Measurements from ENCODE around the gene NFKBIB. TPM values are rescaled to one million over a fixed set of nuclear protein-coding genes. Genes with fewer than 3 reads are reported as not detected.

Gene NFKBIB
- total RNA-seq, 1 donor from 2014 or later, result 6.3 TPM

- Histone ChIP-seq H3K27ac (no peak overlapping the region), H3K36me3 (peaks cover 0 to 11% of the 10 kb centered on the region in 2 donors), H3K9me3 (no peaks in the 10 kb centered on the region), H3K27me3 (no peaks in the 10 kb centered on the region), H3K4me3 (no peak overlapping the region), H3K4me1 (no peaks in the 10 kb centered on the region)
- DNase-seq (ENCODE audit: low spot score in 2 of 2), result no peak
- no peak for TF ChIP-seq CTCF (IDR thresholded peaks at IDR 0.05)
- intact Hi-C loops (cut with DNase I), result no loop called here
Observed at GRCh38 chr19:38958301-38958700, 58.5 kb downstream of the NFKBIB start.

Other genes with a start within 250 kb of the NFKBIB start
- not detected for gene CAPN12, start 155.5 kb upstream of the NFKBIB start, total RNA-seq
- not detected for gene LGALS7, start 126.5 kb upstream of the NFKBIB start, total RNA-seq
- gene LGALS7B, start 110.8 kb upstream of the NFKBIB start, total RNA-seq, result not detected
- gene LGALS4, start 87.0 kb upstream of the NFKBIB start, total RNA-seq, result not detected
- 67.6 TPM for gene ECH1, start 68.2 kb upstream of the NFKBIB start, total RNA-seq
- 110 TPM for gene HNRNPL, start 50.0 kb upstream of the NFKBIB start, total RNA-seq
- 7.0 TPM for gene RINL, start 21.7 kb upstream of the NFKBIB start, total RNA-seq
- gene SIRT2, start 351 bp upstream of the NFKBIB start, total RNA-seq, result 53.1 TPM
- not detected for gene CCER2, start 12.2 kb downstream of the NFKBIB start, total RNA-seq
- gene SARS2, start 30.8 kb downstream of the NFKBIB start, total RNA-seq, result 1.4 TPM
- gene MRPS12, start 31.0 kb downstream of the NFKBIB start, total RNA-seq, result 9.9 TPM
- gene FBXO17, start 75.8 kb downstream of the NFKBIB start, total RNA-seq, result 47.4 TPM
- gene FBXO27, start 132.6 kb downstream of the NFKBIB start, total RNA-seq, result 144 TPM
- not detected for gene ACP7, start 184.4 kb downstream of the NFKBIB start, total RNA-seq
- 27.4 TPM for gene PAK4, start 225.8 kb downstream of the NFKBIB start, total RNA-seq

All from ascending aorta (tissue), 2 donors.